A673 (cell line): Measurements from ENCODE around the gene KLF3.

Experiments used
- CTCF ChIP-seq: fragments of 300-800, 200-600 bp; sonication (generic); conservative IDR thresholded peaks from 2 replicates; pipeline ENCODE4 v1.5.1; 2017; ENCODE audit warnings: low read depth, mild to moderate bottlenecking, antibody characterized with exemption, low read length, moderate library complexity, mixed read lengths
- EZH2 ChIP-seq: fragments of 200-600 bp; sonication (generic); IDR thresholded peaks from 2 replicates; pipeline ENCODE4 v1.6.1; 2017; ENCODE audit warnings: borderline replicate concordance, low read depth, mild to moderate bottlenecking, mixed read lengths, antibody characterized with exemption, low read length; ENCODE audit not compliant: poor library complexity, severe bottlenecking

DNA sequence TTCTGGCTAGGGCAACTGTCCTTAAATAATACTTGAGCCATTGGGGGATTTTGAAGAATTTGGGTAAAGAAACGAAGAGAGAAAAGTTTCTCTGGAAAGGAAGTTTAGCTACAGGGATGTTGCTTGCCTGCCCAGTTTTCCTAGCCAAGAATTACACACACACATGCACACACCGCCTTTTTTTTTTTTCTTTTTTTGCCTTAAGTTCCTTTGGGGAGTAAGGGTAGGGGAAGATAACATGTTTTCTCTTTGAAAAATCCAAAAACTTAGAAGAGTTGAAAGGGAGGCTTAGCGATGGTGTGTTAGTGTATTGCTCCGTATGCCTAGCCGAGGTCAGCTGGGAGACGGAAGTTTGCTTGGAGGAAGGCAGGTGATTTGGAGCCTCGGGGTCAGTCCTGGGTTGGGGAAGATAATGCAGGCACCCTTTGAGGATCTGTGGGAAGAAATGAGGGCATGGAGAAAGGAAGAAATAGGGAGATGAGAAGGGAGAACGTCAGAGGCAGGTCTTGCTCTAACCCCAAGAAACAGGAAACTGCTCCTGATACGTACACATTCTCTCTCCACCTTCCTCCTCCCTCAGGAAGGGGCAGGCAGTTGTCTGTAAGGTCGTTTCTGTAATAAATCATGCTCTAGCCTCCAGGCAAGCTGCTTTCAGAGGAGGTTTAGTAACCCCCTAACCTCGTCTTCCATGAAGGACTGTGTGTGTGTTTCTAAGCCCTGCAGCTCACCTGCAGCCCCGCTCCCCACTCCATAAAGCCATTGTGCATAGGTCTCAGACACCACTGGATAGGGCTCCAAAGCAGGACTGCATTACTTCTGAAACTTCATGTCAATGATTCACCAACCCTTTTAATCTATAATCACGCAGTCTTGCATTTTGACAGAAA is 10.5 kb downstream of the KLF3 start:
- TF ChIP-seq CTCF: no peak
- no peak for TF ChIP-seq EZH2
